NCI-H748 (cell line): ENCODE measurements around the gene PKP4.

Experiments used
- DNase-seq: peaks from one replicate; lab custom pipeline; 2025; ENCODE audit not compliant: unreplicated experiment; lab: John Stamatoyannopoulos, UW

The PKP4 gene

GRCh38 chr2:158583923-158584322 is 127.2 kb downstream of the PKP4 start:
- DNase-seq: no peak

- DNase-seq: no peak
These were observed 129.7 kb downstream of the PKP4 start for GRCh38 chr2:158586491-158586890.

- DNase-seq: no peak
These were observed 132.6 kb downstream of the PKP4 start for GRCh38 chr2:158589303-158589702.

GRCh38 chr2:158598862-158599517 is 142.2 kb downstream of the PKP4 start:
- peak; percentile 90 for DNase-seq

- no peak for DNase-seq
These were observed 142.9 kb downstream of the PKP4 start for GRCh38 chr2:158599609-158600008.

- no peak for DNase-seq
These were observed 143.5 kb downstream of the PKP4 start for GRCh38 chr2:158600155-158600802.

GRCh38 chr2:158602027-158602426 is 145.3 kb downstream of the PKP4 start:
- DNase-seq: peak; percentile 53

GRCh38 chr2:158603205-158603604 is 146.5 kb downstream of the PKP4 start:
- no peak for DNase-seq

GRCh38 chr2:158603986-158604385 is 147.2 kb downstream of the PKP4 start:
- no peak for DNase-seq

GRCh38 chr2:158610059-158610458 is 153.3 kb downstream of the PKP4 start:
- no peak for DNase-seq

- DNase-seq: no peak
These were observed 159.8 kb downstream of the PKP4 start for GRCh38 chr2:158616480-158617000.

- no peak for DNase-seq
These were observed 162.2 kb downstream of the PKP4 start for GRCh38 chr2:158618891-158619490.

- DNase-seq: no peak
These were observed 162.7 kb downstream of the PKP4 start for GRCh38 chr2:158619496-158619895.

- DNase-seq: no peak
These were observed 163.9 kb downstream of the PKP4 start for GRCh38 chr2:158620656-158621055.

GRCh38 chr2:158624071-158624667 is 167.4 kb downstream of the PKP4 start:
- DNase-seq: no peak

- no peak for DNase-seq
These were observed 168.2 kb downstream of the PKP4 start for GRCh38 chr2:158624961-158625360.

GRCh38 chr2:158629116-158629515 is 172.4 kb downstream of the PKP4 start:
- DNase-seq: no peak

- no peak for DNase-seq
These were observed 176.5 kb downstream of the PKP4 start for GRCh38 chr2:158633261-158633660.

- DNase-seq: no peak
These were observed 177.9 kb downstream of the PKP4 start for GRCh38 chr2:158634627-158635026.

GRCh38 chr2:158635961-158636601 is 179.3 kb downstream of the PKP4 start:
- no peak for DNase-seq

- DNase-seq: no peak
These were observed 180.6 kb downstream of the PKP4 start for GRCh38 chr2:158637357-158637756.
